Body of pancreas (tissue), 4 donors: Measurements from ENCODE around the gene RHEX. TPM values are rescaled to one million over a fixed set of nuclear protein-coding genes. Genes with fewer than 3 reads are reported as not detected.

ENCODE experiments used
- ATAC-seq: fragments of 150-250 bp; one replicate; pipeline ENCODE4 v1.9.1; 2016
- DNase-seq, 4 donors: peaks; one replicate each; pipeline ENCODE4 v3.0.0-alpha.2; 2019
- H3K27ac ChIP-seq, 4 donors: fragments of 200-600 bp; sonication (generic); 1 replicate in 3 of 4; 2 replicates in 1 of 4; pipeline versions ENCODE4 v1.5.1 to v1.6.1; 2016 to 2019; ENCODE audit warnings: mild to moderate bottlenecking in 1 of 4, mixed read lengths in 1 of 4, moderate library complexity in 1 of 4
- H3K27me3 ChIP-seq, 2 donors: fragments of 200-600 bp; sonication (generic); one replicate each; pipeline ENCODE4 v1.6.0; 2016; ENCODE audit warnings: mild to moderate bottlenecking in 1 of 2
- H3K36me3 ChIP-seq, 2 donors: fragments of 200-600 bp; sonication (generic); replicated peaks in 1 of 2; 2 replicates each; pipeline ENCODE4 v1.5.1; 2016; ENCODE audit warnings: low read depth in 2 of 2; ENCODE audit not compliant: insufficient read depth in 1 of 2
- H3K4me1 ChIP-seq: fragments of 200-600 bp; sonication (generic); one replicate; pipeline ENCODE4 v1.6.0; 2016
- H3K4me3 ChIP-seq, 2 donors: fragments of 200-600 bp; sonication (generic); 1 replicate in 1 of 2; 2 replicates in 1 of 2; pipeline ENCODE4 v1.5.1; 2016 to 2019
- H3K9me3 ChIP-seq, 3 donors: fragments of 200-600 bp; sonication (generic); 1 replicate in 2 of 3; 2 replicates in 1 of 3; pipeline ENCODE4 v1.5.1; 2016
- POLR2A ChIP-seq, 3 donors: fragments of 450-650 bp; IDR thresholded peaks; one replicate each; pipeline ENCODE4 v1.6.1; 2016; ENCODE audit warnings: antibody characterized with exemption in 3 of 3, mild to moderate bottlenecking in 2 of 3
- WGBS, 2 donors: methylation state at CpG; one replicate each; pipeline ENCODE4 v1.1.5; 2017; 5-methylcytosine and 5-hydroxymethylcytosine counted together
- intact Hi-C: fragments of 100-400 bp; cut with DNase I; formaldehyde crosslinking; loops from one replicate; pipeline ENCODE4 v1.15.1; 2023
- total RNA-seq, 2 donors: library from RNA; depleted of rRNA; stranded (reverse); fragments of >200 nt; gene quantifications; one replicate each; pipeline ENCODE4 v1.1.0, GENCODE V29; 2016
- TF ChIP-seq, protein P1 (sequence below), 7 experiments: fragments of 450-650 bp in 4 of 7; fragments of 200-600 bp in 3 of 7; sonication (generic) in 3 of 7; IDR thresholded peaks; one replicate each; pipeline ENCODE4 v1.5.1; 2016 to 2019; ENCODE audit warnings: antibody characterized with exemption in 7 of 7

Gene RHEX
- total RNA-seq, 2 donors from 2014 or later, result 0.52 TPM; not detected in 1

DNA sequence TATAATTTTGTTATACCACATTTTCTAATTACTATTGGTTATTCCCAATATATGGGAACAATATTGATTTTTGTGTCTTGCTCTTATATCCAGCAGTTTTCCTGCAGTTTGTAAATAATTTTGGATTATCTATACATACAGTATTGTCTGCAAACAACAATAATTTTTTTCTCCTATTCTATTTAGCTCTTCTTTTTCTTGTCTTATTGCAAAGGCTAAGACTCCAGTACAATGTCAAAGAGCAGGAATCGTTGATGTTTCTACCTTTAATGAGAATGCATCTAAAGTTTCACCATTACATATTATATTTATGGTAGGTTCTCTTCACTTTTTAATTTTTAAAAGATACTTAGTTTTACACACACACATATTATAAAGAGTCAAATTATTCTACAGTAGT is 68.3 kb downstream of the RHEX start:
- H3K4me1 ChIP-seq, result peaks cover 12% of the 10 kb centered on the region
- intact Hi-C loops, result no loop called here
- no peak for ATAC-seq
- H3K9me3 ChIP-seq, result no peaks in the 10 kb centered on the region
- TF ChIP-seq, protein P1, sequence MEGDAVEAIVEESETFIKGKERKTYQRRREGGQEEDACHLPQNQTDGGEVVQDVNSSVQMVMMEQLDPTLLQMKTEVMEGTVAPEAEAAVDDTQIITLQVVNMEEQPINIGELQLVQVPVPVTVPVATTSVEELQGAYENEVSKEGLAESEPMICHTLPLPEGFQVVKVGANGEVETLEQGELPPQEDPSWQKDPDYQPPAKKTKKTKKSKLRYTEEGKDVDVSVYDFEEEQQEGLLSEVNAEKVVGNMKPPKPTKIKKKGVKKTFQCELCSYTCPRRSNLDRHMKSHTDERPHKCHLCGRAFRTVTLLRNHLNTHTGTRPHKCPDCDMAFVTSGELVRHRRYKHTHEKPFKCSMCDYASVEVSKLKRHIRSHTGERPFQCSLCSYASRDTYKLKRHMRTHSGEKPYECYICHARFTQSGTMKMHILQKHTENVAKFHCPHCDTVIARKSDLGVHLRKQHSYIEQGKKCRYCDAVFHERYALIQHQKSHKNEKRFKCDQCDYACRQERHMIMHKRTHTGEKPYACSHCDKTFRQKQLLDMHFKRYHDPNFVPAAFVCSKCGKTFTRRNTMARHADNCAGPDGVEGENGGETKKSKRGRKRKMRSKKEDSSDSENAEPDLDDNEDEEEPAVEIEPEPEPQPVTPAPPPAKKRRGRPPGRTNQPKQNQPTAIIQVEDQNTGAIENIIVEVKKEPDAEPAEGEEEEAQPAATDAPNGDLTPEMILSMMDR (IDR thresholded peaks at IDR 0.05), result no peak
- no peak for TF ChIP-seq POLR2A (IDR thresholded peaks at IDR 0.05)
- no peak overlapping the region for H3K27ac ChIP-seq
- no peak for DNase-seq
- H3K36me3 ChIP-seq, result no peaks in the 10 kb centered on the region
- 38 to 42% methylated on average over 1 of the region's 1 CpG for WGBS, 2 donors
- no peak overlapping the region for H3K4me3 ChIP-seq
- H3K27me3 ChIP-seq, result no peaks in the 10 kb centered on the region

DNA sequence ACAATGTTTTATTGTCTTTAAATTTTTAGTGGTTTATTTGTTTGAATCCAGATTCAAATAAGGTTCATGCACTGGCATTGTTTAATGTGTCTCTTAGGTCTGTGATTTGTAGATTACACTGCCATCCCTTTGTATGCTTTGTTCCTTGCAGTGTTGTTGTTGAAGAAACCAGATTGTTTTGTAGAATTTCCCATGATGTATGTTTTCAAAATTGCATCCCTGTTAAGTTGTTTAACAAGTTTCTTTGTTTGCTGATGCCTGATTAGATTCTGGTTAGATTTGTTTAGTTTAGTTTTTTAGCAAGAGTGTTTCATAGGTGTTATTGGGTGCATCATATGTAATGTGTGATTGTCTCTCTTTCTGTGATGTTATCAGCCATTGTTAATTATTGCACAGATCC is 69.7 kb downstream of the RHEX start:
- TF ChIP-seq, protein P1 (IDR thresholded peaks at IDR 0.05), result no peak
- no peak for TF ChIP-seq POLR2A (IDR thresholded peaks at IDR 0.05)
- Histone ChIP-seq H3K4me1 (peaks cover 4% of the 10 kb centered on the region), H3K27me3 (no peaks in the 10 kb centered on the region), H3K36me3 (no peaks in the 10 kb centered on the region), H3K27ac (no peak overlapping the region), H3K4me3 (no peak overlapping the region), H3K9me3 (no peaks in the 10 kb centered on the region)
- ATAC-seq (no peak), DNase-seq (no peak)
- intact Hi-C loops, result no loop called here

DNA sequence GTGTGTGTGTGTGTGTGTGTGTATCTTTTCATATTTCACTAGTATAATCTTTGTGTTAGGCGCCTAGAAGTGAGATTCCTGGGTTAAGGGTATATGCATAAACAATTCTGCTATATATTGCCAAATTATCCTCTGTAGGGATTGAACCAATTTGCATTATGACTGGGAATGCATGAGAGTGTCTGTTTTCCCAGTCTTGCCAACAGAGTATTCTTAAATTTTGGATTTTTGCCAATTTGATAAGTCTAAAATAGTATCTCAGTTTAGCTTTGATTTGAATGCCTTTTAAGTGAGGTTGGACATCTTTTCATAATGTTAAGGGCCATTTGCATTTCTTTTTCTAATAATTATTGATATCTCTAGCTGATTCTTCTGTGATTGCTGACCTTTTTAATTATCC is 72.4 kb downstream of the RHEX start:
- no peak for TF ChIP-seq POLR2A (IDR thresholded peaks at IDR 0.05)
- TF ChIP-seq, protein P1 (IDR thresholded peaks at IDR 0.05), result no peak
- WGBS, 2 donors, result 94 to 97% methylated on average over 1 of the region's 1 CpG
- Histone ChIP-seq H3K9me3 (no peaks in the 10 kb centered on the region), H3K27ac (no peak overlapping the region), H3K27me3 (no peaks in the 10 kb centered on the region), H3K4me1 (no peaks in the 10 kb centered on the region), H3K4me3 (no peak overlapping the region), H3K36me3 (no peaks in the 10 kb centered on the region)
- ATAC-seq, result no peak
- intact Hi-C loops, result no loop called here
- no peak for DNase-seq

- DNase-seq (no peak), ATAC-seq (no peak)
- intact Hi-C loops, result no loop called here
- Histone ChIP-seq H3K4me3 (no peak overlapping the region), H3K36me3 (no peaks in the 10 kb centered on the region), H3K27ac (no peak overlapping the region), H3K4me1 (no peaks in the 10 kb centered on the region), H3K27me3 (no peaks in the 10 kb centered on the region), H3K9me3 (no peaks in the 10 kb centered on the region)
- no peak for TF ChIP-seq POLR2A (IDR thresholded peaks at IDR 0.05)
- TF ChIP-seq, protein P1 (IDR thresholded peaks at IDR 0.05), result no peak
- 80 to 90% methylated on average over 9 of the region's 9 CpGs for WGBS, 2 donors
These were observed 74.4 kb downstream of the RHEX start for GRCh38 chr1:206127336-206127735.

- TF ChIP-seq, protein P1 (IDR thresholded peaks at IDR 0.05), result no peak
- TF ChIP-seq POLR2A (IDR thresholded peaks at IDR 0.05), result no peak
- H3K36me3 ChIP-seq, result no peaks in the 10 kb centered on the region
- DNase-seq (no peak), ATAC-seq (no peak)
- no peaks in the 10 kb centered on the region for H3K9me3 ChIP-seq
- no peaks in the 10 kb centered on the region for H3K4me1 ChIP-seq
- H3K4me3 ChIP-seq, result no peak overlapping the region
- WGBS, 2 donors, result 55 to 59% methylated on average over 4 of the region's 4 CpGs
- H3K27me3 ChIP-seq, result no peaks in the 10 kb centered on the region
- intact Hi-C loops, result no loop called here
- no peak overlapping the region for H3K27ac ChIP-seq
These were observed 75.2 kb downstream of the RHEX start for GRCh38 chr1:206128196-206128595.
